Thyroid gland (tissue), 4 donors: ENCODE results near the gene PDE10A.

Experiments
- CTCF ChIP-seq, 6 experiments: fragments of 200-600 bp in 3 of 6; fragments of 450-650 bp in 3 of 6; sonication (generic) in 3 of 6; IDR thresholded peaks; one replicate each; pipeline ENCODE4 v1.5.1; 2016 to 2019; ENCODE audit warnings: antibody characterized with exemption in 6 of 6, mild to moderate bottlenecking in 2 of 6, inconsistent platforms in 1 of 6, moderate library complexity in 1 of 6
- POLR2A ChIP-seq, 2 donors: fragments of 450-650 bp; IDR thresholded peaks; one replicate each; pipeline ENCODE4 v1.6.1; 2017; ENCODE audit warnings: antibody characterized with exemption in 2 of 2, mild to moderate bottlenecking in 2 of 2, moderate library complexity in 1 of 2

- TF ChIP-seq CTCF (IDR thresholded peaks at IDR 0.05) (no peak), POLR2A (IDR thresholded peaks at IDR 0.05) (no peak)
Observed at GRCh38 chr6:165345700-165346099, 317.3 kb downstream of the PDE10A start.
